Liver (tissue), 9 donors: ENCODE results near the gene TACC3. TPM values are rescaled to one million over a fixed set of nuclear protein-coding genes. Genes with fewer than 3 reads are reported as not detected.
A peak's percentile ranks its signal among the peaks of the same experiment; 100 is the strongest.

Source experiments
- DNase-seq: peaks from one replicate; pipeline ENCODE4 v3.0.0-alpha.2; 2017; ENCODE audit warnings: low spot score
- H3K27ac ChIP-seq, 2 donors: one replicate each; pipeline ENCODE4 v1.7.0; 2013; ENCODE audit warnings: inconsistent platforms in 2 of 2, low read length in 2 of 2, control low read depth in 1 of 2, low read depth in 1 of 2, mild to moderate bottlenecking in 1 of 2
- H3K27me3 ChIP-seq, 4 donors: one replicate each; pipeline versions ENCODE4 v1.6.1 to v1.7.0; 2013; ENCODE audit warnings: low read length in 3 of 4, inconsistent platforms in 1 of 4, mild to moderate bottlenecking in 1 of 4, moderate library complexity in 1 of 4; ENCODE audit not compliant: control insufficient read depth in 4 of 4, insufficient read depth in 4 of 4
- H3K36me3 ChIP-seq, 4 donors: one replicate each; pipeline versions ENCODE4 v1.6.1 to v1.7.0; 2013; ENCODE audit warnings: low read length in 3 of 4, mild to moderate bottlenecking in 3 of 4, low read depth in 1 of 4, moderate library complexity in 1 of 4; ENCODE audit not compliant: control insufficient read depth in 4 of 4, insufficient read depth in 3 of 4
- H3K4me1 ChIP-seq, 4 donors: one replicate each; pipeline versions ENCODE4 v1.6.1 to v1.7.0; 2013; ENCODE audit warnings: low read length in 3 of 4, mild to moderate bottlenecking in 3 of 4, moderate library complexity in 1 of 4; ENCODE audit not compliant: control insufficient read depth in 4 of 4, insufficient read depth in 4 of 4
- H3K4me3 ChIP-seq, 3 donors: one replicate each; pipeline versions ENCODE4 v1.6.1 to v1.7.0; 2013; ENCODE audit warnings: low read length in 3 of 3, control low read depth in 1 of 3, low read depth in 1 of 3, mild to moderate bottlenecking in 1 of 3
- H3K9ac ChIP-seq, 2 donors: one replicate each; pipeline ENCODE4 v1.7.0; 2013; ENCODE audit warnings: low read length in 2 of 2, mild to moderate bottlenecking in 2 of 2, moderate library complexity in 2 of 2, control low read depth in 1 of 2, low read depth in 1 of 2
- H3K9me3 ChIP-seq, 4 donors: one replicate each; pipeline versions ENCODE4 v1.6.1 to v1.7.0; 2013; ENCODE audit warnings: low read length in 3 of 4; ENCODE audit not compliant: control insufficient read depth in 4 of 4
- EGR1 ChIP-seq, 2 donors: IDR thresholded peaks; 2 replicates each; pipeline ENCODE4 v1.6.1; 2016 to 2018; ENCODE audit warnings: antibody characterized with exemption in 2 of 2, low read depth in 2 of 2
- FOXA1 ChIP-seq: IDR thresholded peaks from 2 replicates; pipeline ENCODE4 v1.6.1; 2016; ENCODE audit warnings: antibody characterized with exemption
- FOXA2 ChIP-seq: IDR thresholded peaks from 2 replicates; pipeline ENCODE4 v1.6.1; 2016; ENCODE audit warnings: antibody characterized with exemption
- HNF4G ChIP-seq: IDR thresholded peaks from 2 replicates; pipeline ENCODE4 v1.6.1; 2016; ENCODE audit warnings: antibody characterized with exemption
- JUND ChIP-seq, 2 donors: IDR thresholded peaks; 2 replicates each; pipeline ENCODE4 v1.6.1; 2016; ENCODE audit warnings: antibody characterized with exemption in 2 of 2
- RAD21 ChIP-seq, 2 donors: IDR thresholded peaks; 2 replicates each; pipeline ENCODE4 v1.6.1; 2016; ENCODE audit warnings: antibody characterized with exemption in 2 of 2, mild to moderate bottlenecking in 2 of 2
- SP1 ChIP-seq: IDR thresholded peaks from 2 replicates; pipeline ENCODE4 v1.6.1; 2018; ENCODE audit warnings: antibody characterized with exemption, mild to moderate bottlenecking
- YY1 ChIP-seq: IDR thresholded peaks from 2 replicates; pipeline ENCODE4 v1.6.1; 2016; ENCODE audit warnings: antibody characterized with exemption, mild to moderate bottlenecking
- WGBS: extraction: QIAGEN DNeasy Blood & Tissue Kit; methylation state at CpG from one replicate; pipeline ENCODE4 v1.1.7; 2013; 5-methylcytosine and 5-hydroxymethylcytosine counted together
- polyA plus RNA-seq, 2 donors: library from polyadenylated mRNA; stranded (reverse) in 1 of 2; unstranded in 1 of 2; fragments of 200-250 nt in 1 of 2; fragments of >200 nt in 1 of 2; fragmentation: Nextera tagmentation in 1 of 2; extraction: Ambion mirVana in 1 of 2; gene quantifications; one replicate each; pipeline versions ENCODE4 v1.2.1 to v1.2.3, GENCODE V29; 2013 to 2015
- total RNA-seq, 2 donors: library from RNA; depleted of rRNA; stranded (reverse); fragments of >200 nt; gene quantifications; one replicate each; pipeline ENCODE4 v1.2.3, GENCODE V29; 2014
- TF ChIP-seq, protein P1 (sequence below): IDR thresholded peaks from 2 replicates; pipeline ENCODE4 v1.6.1; 2016; ENCODE audit warnings: antibody characterized with exemption
- TF ChIP-seq, protein P2 (sequence below): IDR thresholded peaks from 2 replicates; pipeline ENCODE4 v1.6.1; 2016; ENCODE audit warnings: antibody characterized with exemption
- TF ChIP-seq, protein P3 (sequence below): fragments of 150-350 bp; IDR thresholded peaks from 2 replicates; pipeline ENCODE4 v1.5.1; 2017; ENCODE audit warnings: improper control_type of control experiment, low read depth, low read length; ENCODE audit not compliant: missing input control
- donor health status: healthy.
- donor health status: healthy.
- donor health status: healthy.
- donor health status: healthy.
- donor health status: healthy.

The TACC3 gene
- total and polyA plus RNA-seq, 4 donors: 1.4 to 38.9 (median 5.5) TPM

DNA sequence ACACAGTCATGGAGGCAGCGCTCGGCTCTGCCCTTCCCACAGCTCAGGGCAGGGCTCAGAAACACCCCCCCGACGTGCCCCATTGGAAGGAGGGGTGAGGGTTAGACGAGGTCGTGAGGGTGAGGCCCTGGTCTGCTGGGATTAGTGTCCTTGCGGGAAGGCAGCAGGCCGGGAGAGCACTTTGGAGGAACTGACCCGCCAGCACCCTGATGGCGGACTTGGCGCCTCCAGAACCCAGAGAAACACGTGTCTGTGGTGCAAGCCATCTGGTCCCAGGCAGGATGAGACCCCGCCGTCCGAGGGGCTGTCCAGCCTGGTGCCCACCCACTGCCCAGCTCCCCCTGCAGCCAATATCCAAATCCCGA lies 26.3 kb downstream of the TACC3 start:
- Histone ChIP-seq H3K4me3 (no peak overlapping the region), H3K9me3 (no peaks in the 10 kb centered on the region), H3K27me3 (no peaks in the 10 kb centered on the region), H3K36me3 (no peaks in the 10 kb centered on the region), H3K4me1 (peaks cover 11 to 33% (median 21%) of the 10 kb centered on the region in 4 donors), H3K9ac (no peak overlapping the region), H3K27ac (no peak overlapping the region)
- no peak for DNase-seq
- WGBS: 91% methylated on average over 16 of the region's 16 CpGs
- TF ChIP-seq RAD21 (IDR thresholded peaks at IDR 0.05): no peak
- TF ChIP-seq YY1: no peak
- TF ChIP-seq FOXA1: no peak
- TF ChIP-seq, protein P1, sequence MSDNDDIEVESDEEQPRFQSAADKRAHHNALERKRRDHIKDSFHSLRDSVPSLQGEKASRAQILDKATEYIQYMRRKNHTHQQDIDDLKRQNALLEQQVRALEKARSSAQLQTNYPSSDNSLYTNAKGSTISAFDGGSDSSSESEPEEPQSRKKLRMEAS: no peak
- TF ChIP-seq EGR1 (IDR thresholded peaks at IDR 0.05; ENCODE audit: low read depth in 2 of 2): no peak
- TF ChIP-seq, protein P2, sequence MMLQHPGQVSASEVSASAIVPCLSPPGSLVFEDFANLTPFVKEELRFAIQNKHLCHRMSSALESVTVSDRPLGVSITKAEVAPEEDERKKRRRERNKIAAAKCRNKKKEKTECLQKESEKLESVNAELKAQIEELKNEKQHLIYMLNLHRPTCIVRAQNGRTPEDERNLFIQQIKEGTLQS: no peak

DNA sequence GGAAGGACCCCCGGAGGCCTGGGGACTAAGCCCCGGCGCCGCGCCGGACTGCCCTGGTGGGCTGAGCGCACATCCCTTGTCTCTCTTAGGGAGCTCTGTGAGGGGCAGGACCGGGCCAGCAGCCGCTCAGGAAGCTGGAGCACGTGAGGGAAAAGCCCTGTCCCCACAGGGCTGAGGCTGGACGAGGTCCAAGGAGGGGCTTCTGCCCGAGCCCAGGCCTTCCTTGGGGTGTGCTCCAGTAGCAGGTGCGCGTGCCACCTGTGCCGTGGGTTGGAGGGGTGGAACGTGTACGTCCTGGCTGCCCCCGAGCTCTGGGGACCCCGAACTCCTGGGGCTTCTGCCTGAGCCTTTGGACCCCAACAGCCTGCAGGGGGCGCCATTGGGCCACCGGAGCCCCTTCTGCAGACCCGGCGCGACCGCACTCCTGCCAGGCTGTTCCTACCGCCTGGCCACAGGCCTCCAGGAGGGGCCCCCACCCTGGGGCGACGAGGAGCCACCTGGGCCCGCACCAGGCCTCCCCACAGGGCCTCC lies 27.2 kb downstream of the TACC3 start:
- Histone ChIP-seq H3K4me3 (no peak overlapping the region), H3K4me1 (peaks cover 11 to 36% (median 21%) of the 10 kb centered on the region in 4 donors), H3K9ac (no peak overlapping the region), H3K27me3 (no peaks in the 10 kb centered on the region), H3K36me3 (no peaks in the 10 kb centered on the region), H3K27ac (no peak overlapping the region), H3K9me3 (no peaks in the 10 kb centered on the region)
- TF ChIP-seq, protein P3, sequence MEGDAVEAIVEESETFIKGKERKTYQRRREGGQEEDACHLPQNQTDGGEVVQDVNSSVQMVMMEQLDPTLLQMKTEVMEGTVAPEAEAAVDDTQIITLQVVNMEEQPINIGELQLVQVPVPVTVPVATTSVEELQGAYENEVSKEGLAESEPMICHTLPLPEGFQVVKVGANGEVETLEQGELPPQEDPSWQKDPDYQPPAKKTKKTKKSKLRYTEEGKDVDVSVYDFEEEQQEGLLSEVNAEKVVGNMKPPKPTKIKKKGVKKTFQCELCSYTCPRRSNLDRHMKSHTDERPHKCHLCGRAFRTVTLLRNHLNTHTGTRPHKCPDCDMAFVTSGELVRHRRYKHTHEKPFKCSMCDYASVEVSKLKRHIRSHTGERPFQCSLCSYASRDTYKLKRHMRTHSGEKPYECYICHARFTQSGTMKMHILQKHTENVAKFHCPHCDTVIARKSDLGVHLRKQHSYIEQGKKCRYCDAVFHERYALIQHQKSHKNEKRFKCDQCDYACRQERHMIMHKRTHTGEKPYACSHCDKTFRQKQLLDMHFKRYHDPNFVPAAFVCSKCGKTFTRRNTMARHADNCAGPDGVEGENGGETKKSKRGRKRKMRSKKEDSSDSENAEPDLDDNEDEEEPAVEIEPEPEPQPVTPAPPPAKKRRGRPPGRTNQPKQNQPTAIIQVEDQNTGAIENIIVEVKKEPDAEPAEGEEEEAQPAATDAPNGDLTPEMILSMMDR: peak; percentile 65
- TF ChIP-seq SP1: no peak
- peak; percentile 77 to 86 for TF ChIP-seq RAD21 (IDR thresholded peaks at IDR 0.05)
- TF ChIP-seq YY1: no peak
- DNase-seq: peak; percentile 91
- 13% methylated on average over 29 of the region's 29 CpGs for WGBS

DNA sequence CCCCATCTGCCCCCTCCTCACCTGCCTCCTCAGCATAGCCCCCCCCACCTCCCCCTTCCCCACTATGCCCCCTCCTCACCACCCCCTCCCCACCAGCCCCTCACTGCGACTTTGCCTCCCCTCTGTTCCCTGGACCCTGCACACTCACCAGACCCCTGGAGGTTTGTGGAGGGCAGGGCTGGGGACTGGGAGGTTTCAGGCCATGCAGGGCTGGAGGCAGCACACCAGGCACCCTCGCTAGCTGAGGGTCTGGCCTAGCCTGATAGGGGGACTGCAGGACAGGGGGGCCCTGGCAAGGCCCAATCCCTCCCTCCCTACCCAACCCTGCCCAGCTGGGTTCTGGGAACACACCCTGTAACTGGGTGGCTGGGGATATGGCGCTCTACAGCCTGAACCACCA lies 28.0 kb downstream of the TACC3 start:
- Histone ChIP-seq H3K9me3 (no peaks in the 10 kb centered on the region), H3K36me3 (no peaks in the 10 kb centered on the region), H3K4me3 (no peak overlapping the region), H3K27me3 (no peaks in the 10 kb centered on the region), H3K9ac (no peak overlapping the region), H3K27ac (no peak overlapping the region), H3K4me1 (peaks cover 8 to 28% (median 17%) of the 10 kb centered on the region in 4 donors)
- DNase-seq: no peak
- 76% methylated on average over 3 of the region's 3 CpGs for WGBS
- no peak for TF ChIP-seq JUND (IDR thresholded peaks at IDR 0.05)
- no peak for TF ChIP-seq RAD21 (IDR thresholded peaks at IDR 0.05)
- no peak for TF ChIP-seq FOXA2
- TF ChIP-seq, protein P3: no peak
- TF ChIP-seq, protein P1: no peak
- no peak for TF ChIP-seq HNF4G
- no peak for TF ChIP-seq YY1
- TF ChIP-seq FOXA1: no peak
- TF ChIP-seq, protein P2: no peak
